ENCODE results near the gene THADA.

The THADA gene

GRCh38 chr2:43407935-43408334 lies 187.9 kb downstream of the THADA start:
- Histone ChIP-seq H4K20me1 (ENCODE audit: insufficient read depth, low read length) (no peaks in the 10 kb centered on the region), H3K4me2 (ENCODE audit: low read length) (no peak overlapping the region), H3K9me2 (ENCODE audit: low read depth, low read length) (no peaks in the 10 kb centered on the region), H3K4me1 (ENCODE audit: insufficient read depth, low read length, severe bottlenecking) (peaks cover 26% of the 10 kb centered on the region), H3K79me2 (ENCODE audit: insufficient read depth, low read length) (no peaks in the 10 kb centered on the region), H3K4me3 (ENCODE audit: low read depth, low read length, poor library complexity, severe bottlenecking) (no peak overlapping the region), H3K9me3 (ENCODE audit: low read length) (no peaks in the 10 kb centered on the region), H3K27ac (ENCODE audit: low read depth, low read length, poor library complexity, severe bottlenecking) (no peak overlapping the region), H3K27me3 (ENCODE audit: insufficient read depth, low read length) (no peaks in the 10 kb centered on the region), H3F3A (ENCODE audit: insufficient read depth, low read length) (no peaks in the 10 kb centered on the region), H2AFZ (ENCODE audit: low read length) (no peak overlapping the region), H3K9ac (ENCODE audit: low read length) (no peak overlapping the region), H3K36me3 (ENCODE audit: insufficient read depth, low read length) (no peaks in the 10 kb centered on the region)
- TF ChIP-seq CTCF (IDR thresholded peaks at IDR 0.05; ENCODE audit: low read length) = no peak
- no peak for TF ChIP-seq EZH2 (IDR thresholded peaks at IDR 0.05; ENCODE audit: borderline replicate concordance, low read length)

DNA sequence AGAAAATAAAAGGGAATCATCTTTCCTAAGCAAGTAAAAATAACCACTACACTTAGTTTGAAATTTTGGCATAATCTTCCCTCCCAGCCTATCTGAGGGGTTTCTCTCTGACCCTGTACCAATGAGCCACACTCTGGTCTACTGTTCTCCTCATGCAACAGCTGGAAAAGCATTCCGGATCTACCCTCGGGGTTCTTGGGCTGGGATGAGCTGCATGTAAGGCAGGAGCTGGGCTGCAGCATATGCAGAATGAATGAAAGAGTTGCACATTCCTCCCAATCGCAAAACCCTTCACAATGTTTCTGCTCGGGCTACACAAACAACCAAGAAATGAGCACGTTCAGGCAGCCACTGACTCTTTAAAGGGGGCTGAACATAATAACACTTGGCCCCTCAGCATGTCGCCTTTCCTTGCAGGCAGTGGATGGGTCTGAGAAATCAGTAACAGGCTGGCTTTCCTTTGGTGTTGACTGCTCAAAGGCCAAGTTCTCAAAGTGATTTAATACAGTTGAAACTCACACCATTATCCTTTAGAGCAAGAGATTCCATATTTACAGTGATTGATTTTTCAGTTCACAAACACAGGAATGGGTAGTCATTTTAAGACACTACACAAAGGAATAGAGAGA lies 189.1 kb downstream of the THADA start:
- no peak overlapping the region for H3K4me3 ChIP-seq (ENCODE audit: low read depth, low read length, poor library complexity, severe bottlenecking)
- H3K36me3 ChIP-seq (ENCODE audit: insufficient read depth, low read length) = no peaks in the 10 kb centered on the region
- peaks cover 37% of the 10 kb centered on the region for H3K4me1 ChIP-seq (ENCODE audit: insufficient read depth, low read length, severe bottlenecking)
- H3K79me2 ChIP-seq (ENCODE audit: insufficient read depth, low read length) = no peaks in the 10 kb centered on the region
- H2AFZ ChIP-seq (ENCODE audit: low read length) = no peak overlapping the region
- H3K9me2 ChIP-seq (ENCODE audit: low read depth, low read length) = no peaks in the 10 kb centered on the region
- H3K9me3 ChIP-seq (ENCODE audit: low read length) = no peaks in the 10 kb centered on the region
- no peak overlapping the region for H3K9ac ChIP-seq (ENCODE audit: low read length)
- H3K27ac ChIP-seq (ENCODE audit: low read depth, low read length, poor library complexity, severe bottlenecking) = no peak overlapping the region
- no peaks in the 10 kb centered on the region for H3K27me3 ChIP-seq (ENCODE audit: insufficient read depth, low read length)
- no peak overlapping the region for H3K4me2 ChIP-seq (ENCODE audit: low read length)
- TF ChIP-seq EZH2 (IDR thresholded peaks at IDR 0.05; ENCODE audit: borderline replicate concordance, low read length) (no peak), CTCF (IDR thresholded peaks at IDR 0.05; ENCODE audit: low read length) (no peak)
- no peaks in the 10 kb centered on the region for H4K20me1 ChIP-seq (ENCODE audit: insufficient read depth, low read length)
- H3F3A ChIP-seq (ENCODE audit: insufficient read depth, low read length) = no peaks in the 10 kb centered on the region

DNA sequence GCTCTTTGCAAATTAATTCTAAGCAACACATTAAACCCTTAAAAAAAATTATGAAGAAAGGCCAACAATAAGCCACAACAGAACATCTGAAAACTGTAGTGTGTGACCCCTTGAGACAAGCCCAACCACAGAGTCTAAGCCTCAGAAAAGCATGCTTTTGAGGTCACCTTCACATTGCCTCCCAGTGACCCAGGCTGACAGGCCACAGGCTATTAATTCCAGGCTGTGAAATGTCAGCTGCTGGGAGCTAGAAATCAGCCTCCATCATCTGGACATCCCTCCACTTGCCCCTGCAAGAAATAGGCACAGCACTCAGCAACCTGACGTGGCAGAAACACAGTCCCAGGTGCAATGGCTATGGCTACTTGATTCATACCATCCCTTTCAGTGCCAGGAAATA lies 190.0 kb downstream of the THADA start:
- H3K4me3 ChIP-seq (ENCODE audit: low read depth, low read length, poor library complexity, severe bottlenecking) = no peak overlapping the region
- H3K79me2 ChIP-seq (ENCODE audit: insufficient read depth, low read length) = no peaks in the 10 kb centered on the region
- H3K9ac ChIP-seq (ENCODE audit: low read length) = no peak overlapping the region
- H3K4me1 ChIP-seq (ENCODE audit: insufficient read depth, low read length, severe bottlenecking) = peaks cover 42% of the 10 kb centered on the region
- no peaks in the 10 kb centered on the region for H4K20me1 ChIP-seq (ENCODE audit: insufficient read depth, low read length)
- no peaks in the 10 kb centered on the region for H3K9me2 ChIP-seq (ENCODE audit: low read depth, low read length)
- no peak overlapping the region for H3K4me2 ChIP-seq (ENCODE audit: low read length)
- no peak for TF ChIP-seq CTCF (IDR thresholded peaks at IDR 0.05; ENCODE audit: low read length)
- TF ChIP-seq EZH2 (IDR thresholded peaks at IDR 0.05; ENCODE audit: borderline replicate concordance, low read length) = no peak
- no peak overlapping the region for H3K27ac ChIP-seq (ENCODE audit: low read depth, low read length, poor library complexity, severe bottlenecking)
- no peaks in the 10 kb centered on the region for H3F3A ChIP-seq (ENCODE audit: insufficient read depth, low read length)
- no peaks in the 10 kb centered on the region for H3K27me3 ChIP-seq (ENCODE audit: insufficient read depth, low read length)
- H3K9me3 ChIP-seq (ENCODE audit: low read length) = no peaks in the 10 kb centered on the region
- no peak overlapping the region for H2AFZ ChIP-seq (ENCODE audit: low read length)
- H3K36me3 ChIP-seq (ENCODE audit: insufficient read depth, low read length) = no peaks in the 10 kb centered on the region
